Measurements from ENCODE around the gene SHKBP1.
"Not testable (repeated sequence)": the region's sequence is repeated elsewhere in the genome, so short reads cannot be mapped to it uniquely, and the experiment has no call there.

SHKBP1 gene, protein sequence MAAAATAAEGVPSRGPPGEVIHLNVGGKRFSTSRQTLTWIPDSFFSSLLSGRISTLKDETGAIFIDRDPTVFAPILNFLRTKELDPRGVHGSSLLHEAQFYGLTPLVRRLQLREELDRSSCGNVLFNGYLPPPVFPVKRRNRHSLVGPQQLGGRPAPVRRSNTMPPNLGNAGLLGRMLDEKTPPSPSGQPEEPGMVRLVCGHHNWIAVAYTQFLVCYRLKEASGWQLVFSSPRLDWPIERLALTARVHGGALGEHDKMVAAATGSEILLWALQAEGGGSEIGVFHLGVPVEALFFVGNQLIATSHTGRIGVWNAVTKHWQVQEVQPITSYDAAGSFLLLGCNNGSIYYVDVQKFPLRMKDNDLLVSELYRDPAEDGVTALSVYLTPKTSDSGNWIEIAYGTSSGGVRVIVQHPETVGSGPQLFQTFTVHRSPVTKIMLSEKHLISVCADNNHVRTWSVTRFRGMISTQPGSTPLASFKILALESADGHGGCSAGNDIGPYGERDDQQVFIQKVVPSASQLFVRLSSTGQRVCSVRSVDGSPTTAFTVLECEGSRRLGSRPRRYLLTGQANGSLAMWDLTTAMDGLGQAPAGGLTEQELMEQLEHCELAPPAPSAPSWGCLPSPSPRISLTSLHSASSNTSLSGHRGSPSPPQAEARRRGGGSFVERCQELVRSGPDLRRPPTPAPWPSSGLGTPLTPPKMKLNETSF
- total RNA-seq, result 32.7 to 99.6 (median 69.4) reads per million in 18 experiments

DNA sequence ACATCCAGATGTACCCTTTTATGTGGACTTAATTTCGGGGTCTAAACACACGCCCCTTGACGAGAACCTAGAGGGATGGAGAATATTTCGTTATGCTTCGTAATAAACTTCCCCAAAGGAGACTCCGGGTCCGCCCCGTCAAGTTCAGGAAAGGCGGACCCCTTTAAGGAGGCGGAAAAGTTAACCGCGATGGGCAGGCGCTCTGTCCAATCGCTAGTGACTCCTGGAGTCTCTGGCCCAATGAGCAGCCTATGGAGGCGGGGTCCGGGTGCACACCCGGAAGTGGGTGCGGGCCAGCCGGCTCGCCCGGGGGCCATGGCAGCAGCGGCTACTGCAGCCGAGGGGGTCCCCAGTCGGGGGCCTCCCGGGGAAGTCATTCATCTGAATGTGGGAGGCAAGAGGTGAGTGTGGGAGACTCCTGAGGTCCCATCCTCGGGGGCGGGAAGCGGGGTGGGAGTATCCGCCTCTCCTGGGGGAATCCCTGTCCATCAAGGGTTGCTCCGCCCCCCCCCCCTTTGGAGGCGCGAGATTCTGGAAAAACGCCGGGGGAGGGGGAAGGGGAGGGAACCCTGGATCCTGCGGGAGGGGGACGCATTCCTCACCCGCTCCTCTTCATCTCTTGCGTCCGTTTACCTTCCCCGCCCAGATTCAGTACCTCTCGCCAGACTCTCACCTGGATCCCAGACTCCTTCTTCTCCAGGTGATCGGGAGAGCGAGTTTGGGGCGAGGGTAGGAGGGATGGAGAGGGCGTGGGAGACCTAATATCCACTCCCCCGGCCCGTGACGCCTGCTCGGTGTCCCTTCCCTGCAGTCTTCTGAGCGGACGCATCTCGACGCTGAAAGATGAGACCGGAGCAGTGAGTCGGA lies at the start of gene SHKBP1:
SHKBP1 (plus strand) TSS at position 289 of the 867 bp plus-strand sequence; CDS start at position 316, 27 bp downstream.
- peak; percentile 98 to 99 for DNase-seq

DNA sequence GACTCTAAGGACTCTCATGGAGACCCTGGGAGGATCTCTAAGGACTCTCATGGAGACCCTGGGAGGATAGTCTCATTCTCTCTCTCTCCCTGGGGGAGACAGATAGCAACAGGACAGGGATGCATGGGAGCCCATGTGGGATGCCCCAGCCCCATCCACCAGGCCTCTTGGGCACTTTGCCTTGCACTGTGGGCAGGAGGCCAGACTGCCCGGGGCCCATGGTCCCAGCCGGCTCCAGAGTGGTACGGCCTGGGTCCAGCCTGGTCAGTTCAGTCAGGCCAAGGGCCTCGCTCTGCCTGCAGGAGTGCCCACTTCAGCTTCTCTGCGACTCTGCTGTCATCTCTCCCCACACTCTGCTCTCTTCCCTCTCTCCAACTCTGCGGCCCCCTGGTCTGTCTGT lies 48.6 kb upstream of the SHKBP1 start:
- DNase-seq, result no peak

DNA sequence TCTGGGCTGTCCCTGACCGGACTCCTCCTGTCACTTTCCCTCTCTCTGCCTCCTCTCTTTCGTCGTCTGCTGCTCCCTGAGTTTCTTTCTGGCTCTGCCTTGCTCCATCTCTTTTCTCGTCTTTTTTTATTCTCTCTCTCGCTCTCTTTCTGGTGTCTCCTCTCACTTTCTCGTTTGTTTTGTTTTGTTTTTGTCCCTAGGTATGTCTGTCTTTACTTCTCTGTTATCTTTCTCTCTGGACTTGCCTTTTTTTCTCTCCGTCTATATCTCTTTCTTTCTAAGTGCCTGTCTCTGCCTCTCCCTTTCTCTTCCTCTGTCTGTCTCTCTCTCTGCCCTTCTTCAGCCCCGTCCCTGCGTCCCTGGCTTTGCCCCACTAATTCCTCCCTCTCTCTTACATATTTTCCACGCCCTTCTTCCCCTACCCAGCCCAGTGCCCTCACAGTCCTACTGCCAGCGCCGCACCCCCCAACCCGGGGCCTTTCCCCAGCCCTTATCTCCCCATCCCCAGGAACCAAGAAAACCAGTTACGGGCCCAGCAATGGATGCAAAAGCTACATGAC lies 48.1 kb upstream of the SHKBP1 start:
- DNase-seq, result no peak

DNA sequence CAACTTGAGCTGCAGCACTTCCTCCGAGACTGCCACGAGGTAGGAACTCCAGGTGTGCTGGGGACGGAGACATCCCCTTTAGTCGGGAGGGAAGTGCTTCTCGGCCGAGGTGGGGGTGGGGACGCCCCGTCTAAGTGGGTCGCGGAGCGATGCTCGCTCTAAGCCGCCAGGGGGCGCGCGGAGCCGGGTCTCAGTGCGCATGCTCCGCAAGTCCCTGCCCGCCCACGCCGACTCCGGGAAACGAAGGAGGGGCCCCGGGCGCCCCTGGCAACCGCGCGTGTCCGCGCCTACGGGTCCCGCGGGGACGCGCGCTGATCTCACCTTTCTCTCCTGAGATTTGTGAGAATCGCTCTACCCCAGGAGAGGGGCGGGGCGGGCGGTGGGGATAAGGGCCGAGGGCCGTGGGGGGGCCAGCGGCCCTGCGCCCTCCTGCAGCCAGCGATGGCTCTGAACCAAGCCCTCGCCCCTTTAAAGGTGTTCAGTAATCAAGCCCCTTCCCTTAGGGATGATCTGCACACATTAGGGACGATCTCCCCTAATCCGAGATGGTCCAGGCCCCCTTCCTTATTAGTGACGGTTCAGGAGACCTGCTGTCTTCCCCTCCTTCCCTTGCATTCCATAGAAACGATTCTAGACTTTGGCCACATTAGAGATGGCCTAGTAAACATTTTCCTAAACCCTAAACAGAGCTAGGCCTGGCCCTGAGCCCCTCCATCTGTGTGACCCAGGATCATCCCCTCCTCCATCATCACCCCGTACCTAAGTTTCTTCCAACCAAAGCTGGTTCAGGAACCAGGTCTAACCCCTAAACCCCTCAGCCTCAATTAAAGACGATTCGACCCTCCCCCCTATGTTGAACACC lies 47.3 kb upstream of the SHKBP1 start:
- peak; percentile 74 to 79 for DNase-seq

DNA sequence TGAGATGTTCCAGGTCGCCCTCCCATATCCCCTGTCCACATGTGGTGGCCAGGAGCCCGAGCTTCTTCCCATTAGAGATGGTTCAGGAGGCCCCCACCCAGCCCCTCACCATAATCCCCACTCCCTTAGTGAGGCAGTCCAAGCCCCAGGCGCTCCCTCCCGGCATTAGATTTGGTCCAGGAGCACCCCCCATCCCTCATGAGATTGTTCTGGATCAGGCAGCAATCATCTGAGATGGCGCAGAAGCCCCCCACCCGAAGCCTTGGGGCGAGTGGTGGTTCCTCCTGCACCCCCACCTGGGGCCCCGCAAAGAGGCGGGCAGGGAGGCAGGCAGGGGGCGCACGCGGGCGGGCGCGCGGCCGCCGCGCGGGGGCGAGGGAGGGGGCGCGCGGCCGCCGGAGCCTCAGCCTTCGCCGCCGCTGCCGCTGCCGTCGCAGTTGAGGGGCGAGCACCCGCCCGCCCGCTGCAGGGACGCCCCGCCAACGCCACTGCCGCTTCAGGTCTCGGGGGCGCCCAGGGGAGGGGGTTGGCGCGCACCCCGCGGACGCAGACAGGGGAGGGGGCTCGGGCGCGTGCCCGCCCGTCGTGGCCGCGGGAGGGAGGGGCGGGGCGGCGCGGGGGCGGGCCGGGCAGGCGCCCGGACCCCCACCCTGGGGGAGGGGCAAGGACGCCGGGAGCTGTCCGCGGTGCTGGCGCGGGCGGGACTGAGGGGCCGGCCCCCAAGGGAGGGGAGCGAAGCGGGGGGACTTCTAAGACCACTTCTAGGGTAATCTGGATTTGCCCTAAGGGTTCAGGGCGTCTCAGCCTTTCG lies 46.4 kb upstream of the SHKBP1 start:
- no peak for DNase-seq

DNA sequence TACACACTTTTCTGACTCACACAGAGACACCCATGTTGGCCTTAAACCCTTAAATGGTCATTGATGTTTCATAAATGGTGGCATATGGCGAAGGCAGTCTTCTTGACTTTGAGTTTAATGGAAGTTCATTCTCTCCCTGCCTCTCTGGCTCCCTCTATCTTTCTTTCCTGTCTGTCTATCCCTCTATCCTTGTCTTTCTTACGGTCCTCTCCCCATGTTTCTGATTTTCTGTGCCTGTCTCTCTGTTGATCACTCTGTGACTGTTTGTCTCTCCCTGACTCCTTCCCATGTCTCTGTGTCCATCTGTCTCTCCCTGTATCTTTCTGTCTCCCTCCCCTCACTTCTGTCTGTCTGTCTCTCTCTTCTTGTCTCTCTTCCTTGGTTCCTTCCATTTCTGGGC lies 43.2 kb upstream of the SHKBP1 start:
- DNase-seq, result no peak

DNA sequence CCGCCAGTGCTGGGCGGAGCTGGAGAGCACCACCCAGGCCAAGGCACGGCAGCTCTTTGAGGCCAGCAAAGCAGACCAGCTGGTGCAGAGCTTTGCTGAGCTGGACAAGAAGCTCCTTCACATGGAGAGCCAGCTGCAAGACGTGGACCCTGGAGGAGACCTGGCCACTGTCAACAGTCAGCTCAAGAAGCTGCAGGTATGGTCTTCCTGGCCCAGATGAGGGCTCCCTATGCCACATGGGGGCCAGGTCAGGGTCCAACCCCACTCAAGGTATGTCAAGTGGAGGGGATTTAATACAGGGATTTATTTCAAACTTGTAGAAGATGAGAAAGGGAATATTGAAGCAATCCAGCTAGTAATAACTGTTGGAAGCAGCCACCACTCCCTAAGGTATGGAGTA lies 42.5 kb upstream of the SHKBP1 start:
- DNase-seq, result no peak

DNA sequence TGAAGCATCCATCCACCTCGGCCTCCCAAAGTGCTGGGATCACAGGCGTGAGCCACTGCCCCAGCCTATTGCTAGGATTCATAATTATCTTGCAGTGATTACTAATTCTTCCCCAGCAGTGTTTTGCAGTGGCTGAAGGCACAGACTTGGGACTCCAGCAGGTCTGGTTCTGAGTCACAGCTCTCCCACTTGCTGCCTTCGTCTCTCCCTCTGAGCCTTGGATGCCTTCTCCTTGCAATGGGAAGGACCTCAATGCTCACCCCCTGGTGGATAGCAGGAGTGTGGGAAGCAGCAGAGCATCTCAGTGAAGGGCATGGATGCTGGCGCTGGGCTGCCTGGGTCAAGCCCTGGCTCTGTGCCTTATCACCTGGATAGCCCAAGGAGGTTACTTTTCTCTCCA lies 37.6 kb upstream of the SHKBP1 start:
- no peak for DNase-seq

DNA sequence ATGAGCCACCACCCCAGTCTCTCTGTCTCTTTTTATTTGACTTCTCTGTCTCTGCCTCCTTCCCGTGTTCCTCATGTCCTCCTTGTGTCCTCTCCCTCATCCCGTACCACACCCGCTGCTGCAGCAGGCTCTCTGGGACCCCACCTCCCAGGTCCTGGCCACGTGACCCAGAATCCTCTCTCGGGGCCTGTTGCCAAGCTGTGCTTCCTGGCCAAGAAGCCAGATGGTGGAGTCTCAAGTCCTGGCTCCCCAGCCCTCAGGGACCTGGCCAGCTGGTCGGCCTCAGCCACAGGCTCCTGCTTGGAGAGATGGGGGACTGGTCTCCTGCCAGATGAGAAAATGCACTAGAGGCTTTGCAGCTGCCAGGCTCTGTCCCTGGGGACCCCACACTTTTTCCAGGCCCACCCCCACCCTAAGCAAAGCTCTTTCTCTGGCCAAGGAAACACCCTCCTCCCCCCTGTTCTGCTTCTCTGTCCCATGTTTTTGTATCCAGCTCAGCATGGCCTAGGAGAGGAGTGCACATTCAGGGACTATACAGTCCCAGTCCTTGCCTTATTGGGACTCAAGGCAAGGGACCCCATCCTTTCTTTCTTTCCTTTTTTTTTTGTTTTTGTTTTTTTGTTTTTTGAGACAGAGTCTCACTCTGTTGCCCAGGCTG lies 34.3 kb upstream of the SHKBP1 start:
- no peak for DNase-seq

DNA sequence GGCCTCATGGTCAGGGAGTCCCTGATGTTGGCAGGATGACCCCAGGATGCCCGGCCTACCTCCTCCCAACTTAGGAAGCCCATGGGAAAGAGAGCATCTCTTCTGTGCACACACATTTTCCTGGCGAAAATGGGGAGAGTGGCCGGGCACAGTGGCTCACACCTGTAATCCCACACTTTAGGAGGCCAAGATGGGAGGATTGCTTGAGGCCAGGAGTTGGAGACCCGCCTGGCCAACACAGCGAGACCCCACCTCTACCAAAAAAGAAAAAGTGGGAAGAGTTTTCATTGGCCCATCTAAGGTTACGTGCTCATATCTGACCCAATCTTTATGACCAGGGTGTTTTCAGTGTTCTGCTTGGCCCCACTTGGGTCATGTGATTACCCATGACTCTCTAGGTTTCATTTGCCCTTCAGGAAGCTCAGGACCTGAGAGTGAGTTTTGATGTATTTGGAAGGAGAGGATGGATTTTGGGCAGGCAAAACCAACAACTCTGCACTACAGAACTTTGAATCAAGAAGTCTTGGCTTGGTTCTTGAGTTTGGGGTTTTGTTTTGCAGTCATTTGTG lies 33.6 kb upstream of the SHKBP1 start:
- no peak for DNase-seq

DNA sequence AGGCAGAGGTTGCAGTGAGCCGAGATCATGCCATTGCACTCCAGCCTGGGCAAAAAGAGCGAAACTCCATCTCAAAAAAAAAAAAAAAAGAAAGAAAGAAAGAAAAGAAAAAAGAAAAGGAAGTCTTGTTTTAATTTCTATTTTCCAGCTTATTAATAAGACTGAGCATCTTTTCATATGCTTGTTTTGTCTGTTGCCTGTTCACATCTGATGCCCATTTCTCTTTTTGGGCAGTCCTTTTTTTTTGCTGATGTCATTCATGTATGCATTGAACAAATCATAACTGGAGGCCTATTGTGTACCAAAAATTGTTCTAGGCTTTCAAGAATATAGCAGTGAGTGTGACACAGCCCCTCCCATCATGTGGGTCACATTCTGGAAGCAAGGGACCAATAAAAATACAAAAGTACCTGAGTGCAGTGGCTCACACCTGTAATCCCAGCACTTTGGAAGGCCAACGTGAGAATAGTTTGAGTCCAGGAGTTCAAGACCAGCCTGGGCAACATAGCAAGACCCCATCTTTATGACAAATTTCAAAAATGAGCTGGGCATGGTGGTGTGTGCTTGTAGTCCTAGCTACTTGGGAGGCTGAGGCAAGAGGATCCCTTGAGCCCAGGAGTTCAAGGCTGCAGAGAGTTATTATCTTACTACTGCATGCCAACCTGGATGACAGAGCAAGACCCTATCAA lies 30.4 kb upstream of the SHKBP1 start:
- DNase-seq, result not testable (repeated sequence)

DNA sequence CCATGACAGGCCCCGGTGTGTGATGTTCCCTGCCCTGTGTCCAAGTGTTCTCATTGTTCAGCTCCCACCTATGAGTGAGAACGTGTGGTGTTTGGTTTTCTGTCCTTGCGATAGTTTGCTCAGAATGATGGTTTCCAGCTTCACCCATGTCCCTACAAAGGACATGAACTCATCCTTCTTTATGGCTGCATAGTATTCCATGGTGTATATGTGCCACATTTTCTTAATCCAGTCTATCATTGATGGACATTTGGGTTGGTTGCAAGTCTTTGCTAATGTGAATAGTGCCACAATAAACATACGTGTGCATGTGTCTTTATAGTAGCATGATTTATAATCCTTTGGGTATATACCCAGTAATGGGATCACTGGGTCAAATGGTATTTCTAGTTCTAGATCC lies 29.5 kb upstream of the SHKBP1 start:
- DNase-seq, result not testable (repeated sequence)

DNA sequence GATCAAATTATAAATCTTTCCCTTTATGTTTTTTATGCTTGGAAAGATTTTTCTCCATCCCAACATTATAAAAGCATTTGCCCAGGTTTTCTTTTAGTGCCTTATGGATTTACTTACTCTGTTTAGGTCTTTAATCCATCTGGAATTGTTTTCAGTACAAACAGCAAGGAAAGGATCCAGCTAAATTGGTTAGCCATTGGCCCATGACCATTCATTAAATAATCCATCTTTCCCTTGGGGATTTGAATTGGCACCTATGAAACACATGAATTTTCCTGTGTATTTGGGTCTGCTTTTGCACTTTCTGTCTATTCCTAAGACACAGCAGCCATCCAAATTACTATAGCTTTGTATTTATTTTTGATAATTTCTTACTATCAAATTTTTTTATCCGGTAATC lies 28.8 kb upstream of the SHKBP1 start:
- DNase-seq, result no peak

DNA sequence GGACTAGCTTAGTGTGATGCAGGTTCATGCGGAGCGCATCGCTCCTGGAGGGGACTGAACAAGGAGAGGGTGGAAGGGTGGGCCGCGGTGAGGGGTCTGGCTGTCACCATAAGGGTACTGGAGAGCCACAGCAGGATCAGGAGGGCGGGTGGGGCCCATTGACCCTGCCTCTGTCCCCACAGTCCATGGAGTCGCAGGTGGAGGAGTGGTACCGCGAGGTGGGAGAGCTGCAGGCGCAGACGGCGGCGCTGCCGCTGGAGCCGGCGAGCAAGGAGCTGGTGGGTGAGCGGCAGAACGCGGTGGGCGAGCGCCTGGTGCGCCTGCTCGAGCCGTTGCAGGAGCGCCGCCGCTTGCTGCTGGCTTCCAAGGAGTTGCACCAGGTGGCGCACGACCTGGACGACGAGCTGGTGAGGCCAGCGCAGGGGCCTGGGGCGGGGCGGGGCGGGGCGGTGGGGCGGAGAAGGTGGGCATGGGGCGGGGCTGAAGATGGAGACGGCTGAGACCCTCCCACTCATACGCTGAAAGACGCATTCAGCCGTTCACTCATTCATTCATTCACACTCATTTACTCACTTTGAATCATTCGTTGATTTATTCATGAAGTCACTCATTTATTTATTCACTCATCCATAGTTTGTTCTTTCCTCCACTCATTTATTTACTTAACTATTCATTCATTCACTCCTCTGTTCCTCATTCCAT lies 27.5 kb upstream of the SHKBP1 start:
- DNase-seq, result peak; percentile 25 to 53

DNA sequence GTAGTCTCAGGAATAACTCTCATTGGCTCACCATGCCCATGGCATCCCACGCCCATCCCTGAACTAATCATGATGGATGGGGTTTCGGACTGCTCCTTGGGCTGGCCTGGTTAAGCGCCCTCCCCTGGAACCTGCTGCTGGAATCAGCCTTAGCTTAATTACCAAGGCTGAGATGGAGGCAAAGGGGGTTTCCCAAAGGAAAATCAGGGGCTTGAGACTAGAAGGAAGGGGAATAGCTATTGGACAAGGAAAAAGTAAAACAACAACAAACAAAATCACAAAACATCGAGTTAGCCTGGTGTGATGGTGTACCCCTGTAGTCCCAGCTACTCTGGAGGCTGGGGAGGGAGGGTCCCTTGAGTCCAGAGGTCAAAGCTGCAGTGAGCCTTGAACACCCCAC lies 25.7 kb upstream of the SHKBP1 start:
- no peak for DNase-seq

DNA sequence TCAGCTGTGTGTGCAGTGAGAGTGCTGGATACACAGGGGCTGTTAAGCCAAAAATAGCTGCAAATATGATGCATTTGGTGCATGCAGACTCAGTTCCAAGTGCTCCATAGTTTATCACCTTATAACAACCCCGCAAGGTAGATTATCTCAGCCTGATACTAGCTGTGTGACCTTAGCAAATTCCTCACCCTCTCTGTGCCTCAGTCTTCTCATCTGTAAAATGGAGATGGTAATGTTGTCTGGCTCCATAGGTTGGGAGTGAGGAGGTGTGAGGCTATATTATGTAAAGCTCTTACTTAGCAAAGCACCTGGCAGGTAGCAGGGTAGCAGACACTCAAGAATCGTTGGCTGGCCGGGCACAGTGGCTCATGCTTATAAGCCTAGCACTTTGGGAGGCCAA lies 23.8 kb upstream of the SHKBP1 start:
- no peak for DNase-seq

DNA sequence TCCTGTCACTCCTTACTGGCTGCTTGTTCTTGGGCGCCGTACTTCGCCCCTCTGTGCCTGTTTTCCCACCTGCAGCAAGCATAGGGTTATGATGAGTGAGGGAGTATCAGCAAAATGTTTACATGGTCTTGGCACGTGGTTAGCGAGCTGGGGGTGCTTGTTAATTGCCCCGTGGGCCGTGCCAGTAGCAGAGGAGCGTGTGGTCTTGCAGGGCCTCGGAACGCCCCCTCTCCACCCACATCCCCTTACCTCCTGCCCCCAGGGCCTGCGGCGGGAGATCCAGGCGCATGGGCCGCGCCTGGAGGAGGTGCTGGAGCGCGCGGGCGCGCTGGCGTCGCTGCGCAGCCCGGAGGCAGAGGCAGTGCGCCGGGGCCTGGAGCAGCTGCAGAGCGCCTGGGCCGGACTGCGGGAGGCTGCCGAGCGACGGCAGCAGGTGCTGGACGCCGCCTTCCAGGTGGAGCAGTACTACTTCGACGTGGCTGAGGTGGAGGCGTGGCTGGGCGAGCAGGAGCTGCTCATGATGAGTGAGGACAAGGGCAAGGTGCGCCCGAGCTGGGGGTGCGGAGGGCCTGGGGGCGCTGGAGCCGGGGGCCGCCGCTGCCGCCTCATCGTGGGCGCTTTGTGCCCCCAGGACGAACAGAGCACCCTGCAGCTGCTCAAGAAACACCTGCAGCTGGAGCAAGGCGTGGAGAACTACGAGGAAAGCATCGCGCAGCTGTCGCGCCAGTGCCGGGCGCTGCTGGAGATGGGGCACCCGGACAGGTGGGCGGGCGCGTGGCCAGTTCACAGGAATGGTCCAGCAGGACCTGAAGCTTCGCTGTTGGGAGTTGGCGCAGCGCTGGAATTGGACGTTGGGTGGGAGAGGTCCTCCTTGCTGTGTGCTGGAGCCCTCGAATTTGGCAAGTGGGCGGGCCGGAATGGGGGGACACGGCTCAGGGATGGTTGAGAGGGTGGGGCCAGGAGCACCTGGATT lies 22.5 kb upstream of the SHKBP1 start:
- no peak for DNase-seq
